GM19035 (cell line): Measurements from ENCODE around the gene DYNC1H1.

Source experiments
- ATAC-seq: cut with Tn5 transposase; IDR thresholded peaks from one replicate; pipeline ENCODE4 v1.9.1; 2021; ENCODE audit not compliant: unreplicated experiment

DYNC1H1 gene

GRCh38 chr14:102034301-102034700, 69.9 kb downstream of the DYNC1H1 start:
- no peak for ATAC-seq

DNA sequence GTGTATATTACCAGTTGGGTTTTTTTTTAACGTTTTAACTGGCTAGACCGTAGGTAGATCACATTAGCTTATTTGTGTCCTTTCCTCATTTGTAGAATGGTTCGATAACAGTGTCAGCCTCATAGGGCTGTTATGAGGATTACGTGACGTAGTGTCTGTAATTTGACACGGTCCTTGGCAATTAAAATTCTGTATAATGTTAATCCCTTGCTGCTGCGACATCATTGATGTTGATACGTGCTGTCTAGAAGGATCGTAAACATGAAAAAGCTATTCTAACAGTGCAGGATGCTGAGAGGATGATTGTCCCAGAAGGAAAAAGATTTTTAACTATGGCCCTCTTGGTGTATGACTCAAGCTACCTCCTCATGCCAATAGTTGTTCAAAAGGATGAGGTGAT, 71.5 kb downstream of the DYNC1H1 start:
- no peak for ATAC-seq

- no peak for ATAC-seq
These were observed 73.3 kb downstream of the DYNC1H1 start for GRCh38 chr14:102037686-102038085.

DNA sequence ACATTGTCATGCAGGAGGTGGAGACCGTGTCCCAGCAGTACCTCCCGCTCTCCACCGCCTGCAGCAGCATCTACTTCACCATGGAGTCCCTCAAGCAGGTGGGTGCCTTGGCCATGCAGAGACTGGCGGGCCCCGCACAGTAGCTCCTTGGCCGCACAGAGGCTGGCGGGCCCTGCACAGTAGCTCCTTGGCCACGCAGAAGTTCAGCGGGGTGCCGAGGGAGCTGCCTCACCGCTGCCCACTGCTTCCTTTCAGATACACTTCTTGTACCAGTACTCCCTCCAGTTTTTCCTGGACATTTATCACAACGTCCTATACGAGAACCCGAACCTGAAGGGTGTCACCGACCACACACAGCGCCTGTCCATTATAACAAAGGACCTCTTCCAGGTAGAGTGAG, 74.8 kb downstream of the DYNC1H1 start:
- no peak for ATAC-seq

DNA sequence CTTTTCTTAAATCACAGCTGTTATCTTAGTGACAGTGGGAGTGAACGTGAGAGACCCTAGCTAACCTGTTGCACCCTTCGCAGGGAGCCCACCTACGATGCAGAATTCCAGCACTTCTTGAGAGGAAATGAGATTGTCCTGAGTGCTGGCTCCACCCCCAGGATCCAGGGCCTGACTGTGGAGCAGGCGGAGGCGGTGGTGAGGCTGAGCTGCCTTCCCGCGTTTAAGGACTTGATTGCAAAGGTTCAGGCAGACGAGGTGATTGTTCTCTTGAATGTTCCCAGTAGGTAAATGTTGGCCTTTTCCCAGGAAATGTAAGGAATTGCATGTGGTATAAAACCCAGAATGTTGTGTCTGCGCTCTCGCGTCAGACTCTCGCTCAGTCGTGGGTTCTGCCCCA, 75.8 kb downstream of the DYNC1H1 start:
- ATAC-seq, result no peak

DNA sequence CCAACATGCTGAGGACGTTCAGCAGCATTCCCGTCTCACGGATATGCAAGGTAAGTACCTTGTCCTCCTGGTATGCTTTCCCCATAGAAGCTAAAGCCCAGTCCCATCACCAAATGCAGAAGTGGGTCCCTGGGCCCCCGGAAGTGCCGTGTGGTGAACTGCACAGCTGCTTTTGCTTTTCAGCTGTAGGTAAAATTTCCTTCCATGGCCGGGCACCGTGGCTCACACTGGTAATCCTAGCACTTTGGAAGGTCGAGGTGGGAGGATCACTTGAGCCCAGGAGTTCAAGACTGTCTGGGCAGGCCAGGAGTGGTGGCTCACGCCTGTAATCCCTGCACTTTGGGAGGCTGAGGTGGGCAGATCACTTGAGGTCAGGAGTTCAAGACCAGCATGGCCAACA, 78.3 kb downstream of the DYNC1H1 start:
- no peak for ATAC-seq

DNA sequence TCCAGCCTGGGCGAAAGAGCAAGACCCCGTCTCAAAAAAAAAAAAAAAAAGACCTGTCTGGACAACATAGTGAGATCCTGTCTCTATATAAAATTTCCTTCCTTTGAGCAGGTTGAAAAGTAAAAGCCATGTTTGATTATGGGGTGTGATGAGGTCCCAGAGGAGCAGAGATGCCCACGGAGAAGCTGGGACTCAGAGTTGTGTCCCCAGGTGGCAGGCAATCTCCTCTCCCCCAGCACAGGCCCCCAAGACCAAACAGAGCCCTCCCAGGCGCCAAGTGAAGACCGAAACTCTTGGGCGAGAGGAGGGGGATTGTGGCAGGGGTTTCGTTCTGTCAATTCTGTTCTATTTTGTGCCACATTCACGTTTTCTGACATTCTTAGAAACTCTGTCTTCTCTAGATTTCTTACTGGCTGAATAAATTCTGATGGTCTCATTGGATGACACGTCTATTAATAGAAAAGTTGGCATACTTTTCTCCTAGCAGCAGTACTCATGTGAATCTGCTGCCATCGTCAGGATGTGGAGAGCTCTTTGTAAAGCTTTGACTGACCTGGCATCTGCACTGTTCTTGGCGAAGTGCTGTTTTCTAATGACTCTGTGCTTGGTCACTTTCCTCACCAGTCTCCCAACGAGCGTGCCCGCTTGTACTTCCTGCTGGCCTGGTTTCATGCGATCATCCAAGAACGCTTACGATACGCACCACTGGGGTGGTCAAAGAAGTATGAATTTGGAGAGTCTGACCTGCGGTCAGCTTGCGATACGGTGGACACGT, 79.1 kb downstream of the DYNC1H1 start:
- ATAC-seq, result no peak

- no peak for ATAC-seq
These were observed 80.2 kb downstream of the DYNC1H1 start for GRCh38 chr14:102044566-102044965.

- ATAC-seq, result no peak
These were observed 82.2 kb downstream of the DYNC1H1 start for GRCh38 chr14:102046337-102047278.

GRCh38 chr14:102047808-102048540, 83.6 kb downstream of the DYNC1H1 start:
- ATAC-seq, result no peak

GRCh38 chr14:102049258-102050025, 85.1 kb downstream of the DYNC1H1 start:
- ATAC-seq, result no peak

DNA sequence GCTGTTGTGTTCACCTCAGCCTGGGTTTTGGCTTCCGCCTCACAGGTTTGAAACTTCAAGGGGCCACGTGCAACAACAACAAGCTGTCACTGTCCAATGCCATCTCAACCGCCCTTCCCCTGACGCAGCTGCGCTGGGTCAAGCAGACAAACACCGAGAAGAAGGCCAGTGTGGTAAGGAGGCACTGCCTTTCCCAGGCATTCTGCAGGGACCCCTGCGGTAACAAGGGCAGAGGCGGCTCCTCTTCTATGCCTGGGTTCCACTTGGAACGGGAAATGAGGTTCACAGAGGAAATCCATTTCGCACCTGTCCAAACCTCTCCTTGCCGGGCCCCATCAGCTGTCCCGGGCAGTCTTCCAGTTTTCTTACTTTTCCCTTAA, 85.6 kb downstream of the DYNC1H1 start:
- no peak for ATAC-seq

DNA sequence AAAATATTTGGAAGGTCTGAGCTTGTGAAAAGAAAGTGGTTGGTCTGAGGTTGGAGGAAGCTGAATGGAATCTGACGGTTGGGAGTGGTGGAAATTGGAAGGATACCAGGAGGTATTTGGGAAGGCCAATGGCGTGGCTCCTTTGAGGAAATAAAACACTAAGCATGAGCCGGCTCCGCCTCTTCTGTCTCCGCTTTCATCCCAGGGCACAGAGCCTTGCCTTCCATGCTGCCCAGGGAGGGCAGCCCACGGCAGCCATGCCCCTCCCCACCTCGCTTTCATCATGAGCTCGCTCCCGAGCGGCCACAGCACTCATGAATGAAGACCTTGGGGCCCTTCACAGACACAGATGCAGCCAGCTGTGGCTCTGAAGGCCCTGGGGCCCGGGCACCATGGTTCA, 86.3 kb downstream of the DYNC1H1 start:
- no peak for ATAC-seq

GRCh38 chr14:102052522-102052921, 88.1 kb downstream of the DYNC1H1 start:
- no peak for ATAC-seq

GRCh38 chr14:102055181-102055901, 91.0 kb downstream of the DYNC1H1 start:
- ATAC-seq, result no peak

DNA sequence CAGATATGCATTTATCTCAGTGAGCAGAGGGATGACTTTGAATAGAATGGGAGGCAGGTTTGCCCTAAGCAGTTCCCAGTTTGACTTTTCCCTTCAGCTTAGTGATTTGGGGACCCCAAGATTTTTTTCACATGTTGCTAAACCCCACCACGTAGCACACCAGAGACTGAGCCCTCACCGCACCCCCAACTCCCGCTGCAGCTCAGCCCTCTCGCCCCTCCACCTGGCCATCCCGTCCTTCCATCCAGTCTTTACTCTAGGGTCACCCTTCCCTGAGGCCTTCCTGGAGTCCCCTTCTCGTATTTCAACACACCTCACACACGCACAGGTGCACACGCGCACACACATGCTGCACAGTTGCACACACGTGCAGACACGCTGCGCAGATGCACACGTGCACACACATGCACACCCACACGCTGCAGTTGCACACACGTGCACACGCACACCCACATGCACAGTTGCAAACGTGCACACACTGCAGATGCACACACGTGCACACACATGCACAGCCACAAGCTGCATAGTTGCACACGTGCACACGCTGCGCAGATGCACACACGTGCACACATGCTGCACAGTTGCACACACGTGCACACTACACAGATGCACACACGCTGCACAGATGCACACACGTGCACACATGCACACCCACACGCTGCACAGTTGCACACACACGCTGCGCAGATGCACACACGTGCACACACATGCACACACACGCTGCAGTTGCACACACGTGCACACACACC, 92.5 kb downstream of the DYNC1H1 start:
- ATAC-seq, result no peak

GRCh38 chr14:102057480-102058114, 93.2 kb downstream of the DYNC1H1 start:
- ATAC-seq, result no peak

GRCh38 chr14:102058146-102058545, 93.8 kb downstream of the DYNC1H1 start:
- no peak for ATAC-seq

DNA sequence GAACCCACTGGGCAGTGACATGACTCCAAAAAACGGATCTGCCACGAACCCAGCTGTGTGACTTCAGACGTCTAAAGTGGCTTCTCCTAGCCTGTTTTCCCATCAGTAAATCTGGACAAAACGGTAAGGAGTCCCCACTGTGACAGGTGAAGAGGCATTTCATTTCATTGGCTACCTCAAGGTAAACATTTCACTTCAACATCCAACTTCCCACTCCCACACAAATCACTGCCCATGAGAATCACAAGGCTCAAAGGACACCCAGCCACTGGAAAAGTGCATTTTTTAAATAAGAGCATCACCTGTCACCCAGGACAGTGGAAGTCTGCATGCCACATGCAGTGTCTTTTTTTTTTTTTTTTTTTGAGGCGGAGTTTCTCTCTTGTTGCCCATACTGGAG, 94.6 kb downstream of the DYNC1H1 start:
- ATAC-seq, result no peak
